ENCODE results near the gene NXPE3.

Gene NXPE3

DNA sequence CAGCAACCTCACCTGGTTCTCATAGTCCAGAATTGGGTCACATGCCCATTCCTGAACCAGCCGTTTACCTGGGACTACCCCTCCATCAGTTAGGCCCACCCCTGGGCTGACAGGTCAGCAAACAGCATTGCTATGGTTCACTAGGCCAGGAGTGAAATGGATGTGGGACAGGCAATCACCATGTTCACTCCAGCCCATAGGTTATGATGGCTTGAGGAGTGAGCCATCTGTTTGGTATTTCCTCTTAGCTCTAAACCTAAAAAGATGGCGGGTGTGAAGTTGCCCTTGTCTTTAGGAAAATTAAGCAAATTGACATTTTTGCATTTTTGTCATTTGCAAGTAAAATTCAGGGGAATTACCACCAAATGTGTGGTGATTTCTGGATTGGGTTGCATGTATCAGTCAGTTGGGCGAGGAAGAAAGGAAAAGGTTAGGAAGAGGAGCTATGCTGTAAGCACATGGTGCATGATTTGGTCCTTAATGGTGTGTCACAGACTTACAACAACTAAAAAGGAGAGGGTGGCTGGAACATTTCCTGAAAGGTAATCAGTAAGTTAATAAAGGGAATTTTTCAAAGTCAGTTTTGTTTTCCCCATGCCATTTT is 17.2 kb downstream of the NXPE3 start:
- TF ChIP-seq EZH2 (IDR thresholded peaks at IDR 0.05; ENCODE audit: borderline replicate concordance, low read length), result no peak
- TF ChIP-seq, protein P1, sequence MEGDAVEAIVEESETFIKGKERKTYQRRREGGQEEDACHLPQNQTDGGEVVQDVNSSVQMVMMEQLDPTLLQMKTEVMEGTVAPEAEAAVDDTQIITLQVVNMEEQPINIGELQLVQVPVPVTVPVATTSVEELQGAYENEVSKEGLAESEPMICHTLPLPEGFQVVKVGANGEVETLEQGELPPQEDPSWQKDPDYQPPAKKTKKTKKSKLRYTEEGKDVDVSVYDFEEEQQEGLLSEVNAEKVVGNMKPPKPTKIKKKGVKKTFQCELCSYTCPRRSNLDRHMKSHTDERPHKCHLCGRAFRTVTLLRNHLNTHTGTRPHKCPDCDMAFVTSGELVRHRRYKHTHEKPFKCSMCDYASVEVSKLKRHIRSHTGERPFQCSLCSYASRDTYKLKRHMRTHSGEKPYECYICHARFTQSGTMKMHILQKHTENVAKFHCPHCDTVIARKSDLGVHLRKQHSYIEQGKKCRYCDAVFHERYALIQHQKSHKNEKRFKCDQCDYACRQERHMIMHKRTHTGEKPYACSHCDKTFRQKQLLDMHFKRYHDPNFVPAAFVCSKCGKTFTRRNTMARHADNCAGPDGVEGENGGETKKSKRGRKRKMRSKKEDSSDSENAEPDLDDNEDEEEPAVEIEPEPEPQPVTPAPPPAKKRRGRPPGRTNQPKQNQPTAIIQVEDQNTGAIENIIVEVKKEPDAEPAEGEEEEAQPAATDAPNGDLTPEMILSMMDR (IDR thresholded peaks at IDR 0.05; ENCODE audit: low read length), result no peak
- Histone ChIP-seq H2AFZ (ENCODE audit: low read length) (no peak overlapping the region), H3K4me3 (ENCODE audit: low read depth, low read length, poor library complexity, severe bottlenecking) (no peak overlapping the region), H3K27me3 (ENCODE audit: insufficient read depth, low read length) (no peaks in the 10 kb centered on the region), H3K9ac (ENCODE audit: low read length) (no peak overlapping the region), H3K4me1 (ENCODE audit: insufficient read depth, low read length, severe bottlenecking) (no peaks in the 10 kb centered on the region), H3K9me2 (ENCODE audit: low read depth, low read length) (no peaks in the 10 kb centered on the region), H3K36me3 (ENCODE audit: insufficient read depth, low read length) (peaks cover 64% of the 10 kb centered on the region), H3K9me3 (ENCODE audit: low read length) (peaks cover 8% of the 10 kb centered on the region; the same call in 1 of the 2 replicates), H3K27ac (ENCODE audit: low read depth, low read length, poor library complexity, severe bottlenecking) (no peak overlapping the region), H3K79me2 (ENCODE audit: insufficient read depth, low read length) (no peaks in the 10 kb centered on the region), H3F3A (ENCODE audit: insufficient read depth, low read length) (no peaks in the 10 kb centered on the region), H4K20me1 (ENCODE audit: insufficient read depth, low read length) (no peaks in the 10 kb centered on the region), H3K4me2 (ENCODE audit: low read length) (no peak overlapping the region)

DNA sequence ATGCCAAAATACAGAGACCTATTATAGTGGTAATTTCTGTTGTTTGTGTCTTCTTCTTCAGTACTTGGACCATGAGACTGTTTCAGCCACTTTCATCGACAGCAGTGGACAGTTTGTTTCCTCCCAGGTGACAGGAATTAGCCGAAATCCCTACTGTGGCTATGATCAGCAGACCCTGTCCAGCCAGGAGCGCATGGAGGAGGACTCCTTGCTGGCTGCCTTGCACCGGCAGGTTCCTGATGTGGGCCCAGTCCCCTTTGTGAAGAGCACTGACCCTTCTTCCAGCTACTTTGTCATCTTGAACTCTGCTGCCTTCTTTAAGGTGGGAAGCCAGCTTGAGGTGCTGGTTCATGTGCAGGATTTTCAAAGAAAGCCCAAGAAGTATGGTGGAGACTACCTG is 22.2 kb downstream of the NXPE3 start:
- H3K79me2 ChIP-seq (ENCODE audit: insufficient read depth, low read length), result no peaks in the 10 kb centered on the region
- no peak overlapping the region for H3K9ac ChIP-seq (ENCODE audit: low read length)
- no peak for TF ChIP-seq EZH2 (IDR thresholded peaks at IDR 0.05; ENCODE audit: borderline replicate concordance, low read length)
- TF ChIP-seq, protein P1 (IDR thresholded peaks at IDR 0.05; ENCODE audit: low read length), result no peak
- peaks cover 30% of the 10 kb centered on the region for H3K36me3 ChIP-seq (ENCODE audit: insufficient read depth, low read length)
- H3K9me3 ChIP-seq (ENCODE audit: low read length), result no peaks in the 10 kb centered on the region
- H3K27ac ChIP-seq (ENCODE audit: low read depth, low read length, poor library complexity, severe bottlenecking), result no peak overlapping the region
- H3K4me2 ChIP-seq (ENCODE audit: low read length), result no peak overlapping the region
- no peaks in the 10 kb centered on the region for H4K20me1 ChIP-seq (ENCODE audit: insufficient read depth, low read length)
- no peaks in the 10 kb centered on the region for H3K4me1 ChIP-seq (ENCODE audit: insufficient read depth, low read length, severe bottlenecking)
- no peaks in the 10 kb centered on the region for H3K9me2 ChIP-seq (ENCODE audit: low read depth, low read length)
- H3K27me3 ChIP-seq (ENCODE audit: insufficient read depth, low read length), result no peaks in the 10 kb centered on the region
- no peak overlapping the region for H2AFZ ChIP-seq (ENCODE audit: low read length)
- no peaks in the 10 kb centered on the region for H3F3A ChIP-seq (ENCODE audit: insufficient read depth, low read length)
- no peak overlapping the region for H3K4me3 ChIP-seq (ENCODE audit: low read depth, low read length, poor library complexity, severe bottlenecking)

DNA sequence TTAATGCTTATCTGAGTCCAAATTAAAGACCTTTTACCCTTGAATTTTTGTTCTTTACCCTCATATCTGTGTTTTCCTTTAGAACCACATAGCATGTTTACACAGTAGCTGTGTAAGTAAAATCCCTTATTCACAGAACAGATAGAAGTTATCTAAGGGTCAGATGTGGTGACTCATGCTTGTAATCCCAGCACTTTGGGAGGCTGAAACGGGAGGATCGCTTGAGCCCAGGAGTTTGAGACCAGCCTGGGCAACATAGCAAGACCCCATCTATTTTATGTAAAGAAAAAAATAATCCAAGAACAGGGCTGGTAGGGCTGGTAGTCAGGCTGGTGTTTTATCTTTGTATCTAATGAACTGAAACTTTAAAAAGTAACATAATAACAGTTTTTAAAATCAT is 23.2 kb downstream of the NXPE3 start:
- Histone ChIP-seq H3F3A (ENCODE audit: insufficient read depth, low read length) (no peaks in the 10 kb centered on the region), H3K27ac (ENCODE audit: low read depth, low read length, poor library complexity, severe bottlenecking) (no peak overlapping the region), H3K9ac (ENCODE audit: low read length) (no peak overlapping the region), H3K27me3 (ENCODE audit: insufficient read depth, low read length) (no peaks in the 10 kb centered on the region), H3K4me3 (ENCODE audit: low read depth, low read length, poor library complexity, severe bottlenecking) (no peak overlapping the region), H4K20me1 (ENCODE audit: insufficient read depth, low read length) (no peaks in the 10 kb centered on the region), H3K4me1 (ENCODE audit: insufficient read depth, low read length, severe bottlenecking) (no peaks in the 10 kb centered on the region), H3K36me3 (ENCODE audit: insufficient read depth, low read length) (peaks cover 20% of the 10 kb centered on the region), H2AFZ (ENCODE audit: low read length) (no peak overlapping the region), H3K9me3 (ENCODE audit: low read length) (no peaks in the 10 kb centered on the region), H3K79me2 (ENCODE audit: insufficient read depth, low read length) (no peaks in the 10 kb centered on the region), H3K9me2 (ENCODE audit: low read depth, low read length) (no peaks in the 10 kb centered on the region), H3K4me2 (ENCODE audit: low read length) (no peak overlapping the region)
- no peak for TF ChIP-seq EZH2 (IDR thresholded peaks at IDR 0.05; ENCODE audit: borderline replicate concordance, low read length)

DNA sequence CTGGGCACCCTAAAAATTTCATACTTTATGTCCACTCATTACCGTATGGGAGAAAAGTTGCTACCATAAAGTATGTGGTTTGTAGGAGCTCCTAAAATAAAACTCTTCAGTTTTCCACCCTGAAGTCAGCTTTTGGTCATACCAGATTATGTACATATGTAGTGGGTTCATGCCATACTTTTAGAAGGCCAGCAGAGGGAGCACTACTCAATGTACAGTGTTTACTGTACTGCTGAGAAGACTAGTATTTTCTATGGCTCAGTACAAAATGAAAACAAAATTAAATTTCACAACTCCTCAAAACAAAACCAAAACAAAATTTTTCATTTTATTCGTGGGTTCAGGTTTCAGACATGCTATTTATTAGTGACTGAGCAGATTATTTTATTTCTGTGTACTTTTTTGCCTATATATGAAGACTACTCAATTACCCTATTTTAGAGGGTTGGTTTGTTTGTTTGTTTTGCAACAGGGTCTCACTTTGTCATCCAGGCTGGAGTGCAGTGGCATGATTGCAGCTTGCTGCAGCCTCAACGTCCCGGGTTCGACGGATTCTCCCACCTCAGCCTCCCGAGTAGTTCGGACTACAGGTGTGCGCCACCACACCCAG is 24.3 kb downstream of the NXPE3 start:
- Histone ChIP-seq H2AFZ (ENCODE audit: low read length) (no peak overlapping the region), H4K20me1 (ENCODE audit: insufficient read depth, low read length) (no peaks in the 10 kb centered on the region), H3K27me3 (ENCODE audit: insufficient read depth, low read length) (no peaks in the 10 kb centered on the region), H3K4me3 (ENCODE audit: low read depth, low read length, poor library complexity, severe bottlenecking) (no peak overlapping the region), H3K27ac (ENCODE audit: low read depth, low read length, poor library complexity, severe bottlenecking) (no peak overlapping the region), H3K4me1 (ENCODE audit: insufficient read depth, low read length, severe bottlenecking) (no peaks in the 10 kb centered on the region), H3K36me3 (ENCODE audit: insufficient read depth, low read length) (peaks cover 18% of the 10 kb centered on the region), H3K9ac (ENCODE audit: low read length) (no peak overlapping the region), H3F3A (ENCODE audit: insufficient read depth, low read length) (no peaks in the 10 kb centered on the region), H3K9me3 (ENCODE audit: low read length) (no peaks in the 10 kb centered on the region), H3K4me2 (ENCODE audit: low read length) (no peak overlapping the region), H3K9me2 (ENCODE audit: low read depth, low read length) (no peaks in the 10 kb centered on the region), H3K79me2 (ENCODE audit: insufficient read depth, low read length) (no peaks in the 10 kb centered on the region)
- no peak for TF ChIP-seq EZH2 (IDR thresholded peaks at IDR 0.05; ENCODE audit: borderline replicate concordance, low read length)
- TF ChIP-seq, protein P1 (IDR thresholded peaks at IDR 0.05; ENCODE audit: low read length), result peak; percentile 90

Measured in OCI-LY1 (cell line).